ENCODE data around the gene NOL7. TPM values are rescaled to one million over a fixed set of nuclear protein-coding genes. Genes with fewer than 3 reads are reported as not detected.

The NOL7 gene
- total and polyA plus RNA-seq, 9 of the 15 experiments (the other 6 are each of a cell fraction or from before 2014, with no cell fraction given) = 19.4 to 235 (median 157) TPM

DNA sequence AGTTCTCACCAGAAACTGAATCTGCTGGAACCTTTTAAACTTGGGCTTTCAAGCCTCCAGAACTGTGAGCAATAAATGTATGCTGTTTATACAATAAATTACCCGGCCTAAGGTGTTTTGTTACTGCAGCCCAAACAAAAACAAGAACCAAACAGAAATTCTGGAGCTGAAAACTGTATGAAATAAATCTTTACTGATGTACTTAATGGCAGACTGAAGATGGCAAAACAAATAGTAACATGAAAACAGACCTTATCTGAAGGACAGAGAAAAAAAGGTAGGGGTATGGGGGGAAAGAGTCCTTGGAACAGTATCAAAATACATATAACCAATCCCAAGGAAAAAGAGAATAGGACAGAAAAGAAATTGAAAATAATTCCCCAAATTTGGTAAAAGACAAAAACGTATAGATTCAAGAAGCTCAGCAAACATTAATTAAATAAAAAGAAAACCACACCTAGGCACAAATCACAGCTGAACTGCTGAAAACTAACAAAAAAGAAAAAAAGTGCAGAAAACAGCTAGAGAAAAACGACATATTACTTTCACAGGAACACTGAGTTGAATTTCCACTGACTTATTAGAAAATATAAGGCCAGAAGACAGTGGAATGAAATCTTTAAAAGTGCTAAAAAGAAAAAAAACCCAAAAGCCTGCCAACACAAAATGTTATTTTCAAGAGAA, 47.7 kb downstream of the NOL7 start:
- Histone ChIP-seq H4K20me1 (replicated peaks; ENCODE audit: control insufficient read depth, insufficient read depth, low read length) (no peaks in the 10 kb centered on the region), H3K4me3 (no peak overlapping the region), H3K9ac (ENCODE audit: insufficient read depth in 1 of 2, low read depth in 2 of 2, low read length in 2 of 2) (peak overlapping the region; percentile 37 to 38; a peak in 3 of 4 replicates), H3K36me3 (ENCODE audit: control insufficient read depth, insufficient read depth, low read length) (peaks cover 4% of the 10 kb centered on the region; the same call in 1 of the 3 replicates), H2AFZ (ENCODE audit: low read depth, low read length) (no peak overlapping the region), H3K4me1 (replicated peaks in 1 of 2; ENCODE audit: control insufficient read depth in 2 of 2, insufficient read depth in 2 of 2, low read length in 2 of 2) (peaks cover 16 to 56% of the 10 kb centered on the region in 2 experiments), H3K9me3 (replicated peaks; ENCODE audit: control insufficient read depth, insufficient read depth, low read depth, low read length) (no peaks in the 10 kb centered on the region), H3K27me3 (ENCODE audit: control insufficient read depth in 2 of 2, insufficient read depth in 2 of 2, low read length in 2 of 2) (no peaks in the 10 kb centered on the region), H3K79me2 (ENCODE audit: control insufficient read depth, insufficient read depth, low read length) (peaks cover 100% of the 10 kb centered on the region), H3K9me1 (ENCODE audit: control insufficient read depth, insufficient read depth, low read length) (no peaks in the 10 kb centered on the region), H3K4me2 (ENCODE audit: insufficient read depth, low read length) (peak overlapping the region; percentile 41; the same call in 1 of the 2 replicates), H3K27ac (ENCODE audit: extremely low read depth, low read depth, low read length) (peak overlapping the region; percentile 45; the same call in 2 of the 3 replicates)
- no TSS peak for BruUV-seq (replicated peaks)
- WGBS (ENCODE audit: insufficient coverage, low coverage, missing lambda C conversion rate) = 12% methylated on average over 3 of the region's 3 CpGs
- no peak for FAIRE-seq
- CTCF ChIA-PET (ENCODE audit: low intra/inter-chr PET ratio) = interaction anchor here (0.7 kb wide), 1 partner anchor 9 kb away, joined by 3 read pairs; no protein-coding TSS in a partner anchor
- intact Hi-C loops (cut with micrococcal nuclease) = no loop called here
- DNase-seq (ENCODE audit: extremely low read depth in 1 of 4, low spot score in 3 of 4) = no peak
- no peak for ATAC-seq
- POLR2A ChIA-PET = interaction anchor here (0.6 to 1.6 kb wide), 3 partner anchors 9 to 1705 kb away, joined by 3 read pairs; no protein-coding TSS in a partner anchor
- in situ Hi-C loops (cut with MboI) = no loop called here
- TF ChIP-seq ZKSCAN1 (IDR thresholded peaks at IDR 0.05; ENCODE audit: low read depth, low read length) = no peak
- TF ChIP-seq ZNF407 (IDR thresholded peaks at IDR 0.05; ENCODE audit: low read depth) = no peak
- TF ChIP-seq GTF3C2 (IDR thresholded peaks at IDR 0.05; ENCODE audit: borderline replicate concordance, extremely low read depth, insufficient read length) = no peak
